ENCODE results near the gene RHOJ. TPM values are rescaled to one million over a fixed set of nuclear protein-coding genes. Genes with fewer than 3 reads are reported as not detected.

Gene RHOJ
- total and polyA plus RNA-seq, 2 donors (not counting 3 experiments of a cell fraction or from before 2014, with no cell fraction given): 191 to 486 TPM

GRCh38 chr14:63282997-63283883, 79.0 kb downstream of the RHOJ start:
- POLR2A ChIA-PET: no interaction called here
- TF ChIP-seq GATA2 (IDR thresholded peaks at IDR 0.05; ENCODE audit: insufficient read depth, insufficient read length, low read depth, low read length) (no peak), POLR2A (IDR thresholded peaks at IDR 0.05; ENCODE audit: low read depth, low read length) (no peak), MAX (IDR thresholded peaks at IDR 0.05; ENCODE audit: insufficient read depth, insufficient read length) (no peak), JUN (IDR thresholded peaks at IDR 0.05; ENCODE audit: borderline replicate concordance, insufficient read depth, insufficient read length, low read depth) (no peak)
- DNase-seq (ENCODE audit: low read depth, low spot score): no peak

GRCh38 chr14:63283884-63284248, 79.6 kb downstream of the RHOJ start:
- no TSS peak for BruUV-seq (replicated peaks)
- Histone ChIP-seq H3K9me1 (replicated peaks; ENCODE audit: control insufficient read depth, extremely low read depth, insufficient read depth, low read length) (no peaks in the 10 kb centered on the region), H3K79me2 (ENCODE audit: control insufficient read depth, insufficient read depth, low read length) (peaks cover 6% of the 10 kb centered on the region), H3K9ac (replicated peaks; ENCODE audit: extremely low read depth, insufficient read depth, low read length) (no peak overlapping the region), H3K4me3 (replicated peaks in 1 of 3; ENCODE audit: insufficient read depth in 1 of 3, low read depth in 1 of 3, low read length in 3 of 3) (no peak overlapping the region), H3K4me1 (ENCODE audit: control insufficient read depth, extremely low read depth, insufficient read depth, low read length) (no peaks in the 10 kb centered on the region), H2AFZ (ENCODE audit: low read depth, low read length) (no peak overlapping the region), H4K20me1 (replicated peaks; ENCODE audit: control insufficient read depth, extremely low read depth, insufficient read depth, low read length) (no peaks in the 10 kb centered on the region), H3K9me3 (replicated peaks; ENCODE audit: control insufficient read depth, insufficient read depth, low read length) (no peaks in the 10 kb centered on the region), H3K36me3 (ENCODE audit: control insufficient read depth in 2 of 2, extremely low read depth in 1 of 2, insufficient read depth in 2 of 2, low read length in 2 of 2) (peaks cover 35 to 58% of the 10 kb centered on the region in 2 experiments), H3K27me3 (ENCODE audit: control insufficient read depth in 2 of 2, insufficient read depth in 2 of 2, low read length in 2 of 2) (no peaks in the 10 kb centered on the region), H3K27ac (ENCODE audit: insufficient read depth, low read depth, low read length) (no peak overlapping the region), H3K4me2 (ENCODE audit: insufficient read depth, low read length) (no peak overlapping the region)
- intact Hi-C loops (cut with micrococcal nuclease) (no loop called here), dilution Hi-C loops (cut with MboI; ENCODE audit: extremely low pct_ligation_motif_present, low sequenced_read_pairs) (no loop called here)
- TF ChIP-seq EZH2 (IDR thresholded peaks at IDR 0.05; ENCODE audit: borderline replicate concordance, low read depth, low read length, severe bottlenecking) (no peak), GATA2 (IDR thresholded peaks at IDR 0.05; ENCODE audit: insufficient read depth, insufficient read length, low read depth, low read length) (no peak), CTCF (IDR thresholded peaks at IDR 0.05; ENCODE audit: extremely low read depth in 1 of 2, insufficient read depth in 1 of 2, low read depth in 1 of 2, low read length in 2 of 2) (no peak), POLR2A (IDR thresholded peaks at IDR 0.05; ENCODE audit: low read depth, low read length) (no peak), MYC (IDR thresholded peaks at IDR 0.05; ENCODE audit: low read depth, low read length) (no peak), POLR2AphosphoS5 (IDR thresholded peaks at IDR 0.05; ENCODE audit: insufficient read depth, low read depth, low read length) (no peak), JUN (IDR thresholded peaks at IDR 0.05; ENCODE audit: borderline replicate concordance, insufficient read depth, insufficient read length, low read depth) (no peak), MAX (IDR thresholded peaks at IDR 0.05; ENCODE audit: insufficient read depth, insufficient read length) (no peak), FOS (IDR thresholded peaks at IDR 0.05; ENCODE audit: borderline replicate concordance, insufficient read depth, low read length) (no peak)
- ChIA-PET CTCF (interaction anchor here (1.0 to 1.2 kb wide), 2 partner anchors 10 to 245 kb away, joined by 3 read pairs; no protein-coding TSS in a partner anchor), POLR2A (no interaction called here)
- DNase-seq (ENCODE audit: low read depth, low spot score) (no peak), FAIRE-seq (no peak)

More at GRCh38 chr14:63282997-63283883, 79.0 kb downstream of the RHOJ start:
- CTCF ChIA-PET: interaction anchor here (1.0 to 1.2 kb wide), 2 partner anchors 11 to 245 kb away, joined by 3 read pairs; no protein-coding TSS in a partner anchor
- no peaks in the 10 kb centered on the region for H4K20me1 ChIP-seq (replicated peaks; ENCODE audit: control insufficient read depth, extremely low read depth, insufficient read depth, low read length)
- H3K4me3 ChIP-seq (replicated peaks in 1 of 3; ENCODE audit: insufficient read depth in 1 of 3, low read depth in 1 of 3, low read length in 3 of 3): no peak overlapping the region
- intact Hi-C loops (cut with micrococcal nuclease) (no loop called here), dilution Hi-C loops (cut with MboI; ENCODE audit: extremely low pct_ligation_motif_present, low sequenced_read_pairs) (no loop called here)
- no peak overlapping the region for H3K9ac ChIP-seq (replicated peaks; ENCODE audit: extremely low read depth, insufficient read depth, low read length)
- no TSS peak for BruUV-seq (replicated peaks)
- H3K9me3 ChIP-seq (replicated peaks; ENCODE audit: control insufficient read depth, insufficient read depth, low read length): no peaks in the 10 kb centered on the region
- H3K27me3 ChIP-seq (ENCODE audit: control insufficient read depth in 2 of 2, insufficient read depth in 2 of 2, low read length in 2 of 2): no peaks in the 10 kb centered on the region
- H3K79me2 ChIP-seq (ENCODE audit: control insufficient read depth, insufficient read depth, low read length): peaks cover 10% of the 10 kb centered on the region
- peaks cover 34 to 54% of the 10 kb centered on the region in 2 experiments for H3K36me3 ChIP-seq (ENCODE audit: control insufficient read depth in 2 of 2, extremely low read depth in 1 of 2, insufficient read depth in 2 of 2, low read length in 2 of 2)
- H2AFZ ChIP-seq (ENCODE audit: low read depth, low read length): no peak overlapping the region
- no peak overlapping the region for H3K4me2 ChIP-seq (ENCODE audit: insufficient read depth, low read length)
- H3K27ac ChIP-seq (ENCODE audit: insufficient read depth, low read depth, low read length): no peak overlapping the region
- H3K4me1 ChIP-seq (ENCODE audit: control insufficient read depth, extremely low read depth, insufficient read depth, low read length): no peaks in the 10 kb centered on the region
- no peaks in the 10 kb centered on the region for H3K9me1 ChIP-seq (replicated peaks; ENCODE audit: control insufficient read depth, extremely low read depth, insufficient read depth, low read length)
- no peak for FAIRE-seq

Measured in endothelial cell of umbilical vein (primary cell).